Embryonic facial prominence (tissue), 1 donor: ENCODE measurements around the gene FIGLA.
"Not testable (repeated sequence)": the region's sequence is repeated elsewhere in the genome, so short reads cannot be mapped to it uniquely, and the experiment has no call there.

ENCODE experiments used
- DNase-seq: peaks from one replicate; pipeline ENCODE4 v3.0.0-alpha.2; 2016; ENCODE audit errors: extremely low spot score

Gene FIGLA

DNA sequence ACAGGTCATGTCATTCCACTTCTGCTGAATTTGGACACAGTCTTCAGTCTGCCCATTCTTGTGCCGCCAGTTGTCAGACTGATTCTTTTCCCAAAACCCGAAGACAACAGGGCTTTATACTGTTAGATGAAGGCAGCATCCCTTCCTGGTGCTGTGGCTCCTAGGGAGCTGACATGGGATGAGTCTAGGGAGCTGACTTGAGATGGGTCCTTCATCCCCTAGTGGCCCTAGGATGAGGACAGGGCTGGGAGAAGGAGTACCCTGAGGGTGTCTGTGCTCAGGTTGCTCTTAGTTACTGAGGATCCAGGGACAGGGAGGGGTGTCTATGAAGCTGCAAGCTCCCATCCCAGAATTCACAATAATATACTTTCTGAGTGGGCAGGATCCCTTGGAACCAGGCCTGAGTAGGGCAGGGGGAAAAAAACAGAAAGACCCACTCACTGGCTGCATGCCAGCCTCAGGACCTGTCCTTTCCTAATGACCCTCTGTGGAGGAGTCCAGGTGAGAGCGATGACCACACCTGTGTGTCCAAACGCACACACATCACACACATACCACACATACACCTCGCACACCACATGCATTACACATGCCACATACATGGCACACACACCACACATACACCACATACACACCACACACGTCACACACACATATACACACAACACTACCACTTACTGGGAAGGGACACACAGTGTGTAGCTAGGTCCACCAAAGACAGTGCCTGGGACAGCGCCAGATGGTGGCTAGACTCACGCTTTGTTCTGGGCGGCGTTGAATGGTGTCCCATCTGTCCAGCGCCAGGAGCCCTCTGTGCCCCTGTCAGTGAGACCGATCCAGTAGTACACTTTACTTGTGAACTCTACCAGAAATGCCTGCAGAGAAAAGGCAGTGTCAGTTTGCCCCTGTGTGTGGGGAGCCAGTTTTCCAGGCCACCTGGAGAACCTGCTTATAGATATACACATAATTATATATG, 18.8 kb upstream of the FIGLA start:
- no peak for DNase-seq

- DNase-seq, result no peak
These were observed 17.3 kb upstream of the FIGLA start for GRCh38 chr2:70807828-70808118.

DNA sequence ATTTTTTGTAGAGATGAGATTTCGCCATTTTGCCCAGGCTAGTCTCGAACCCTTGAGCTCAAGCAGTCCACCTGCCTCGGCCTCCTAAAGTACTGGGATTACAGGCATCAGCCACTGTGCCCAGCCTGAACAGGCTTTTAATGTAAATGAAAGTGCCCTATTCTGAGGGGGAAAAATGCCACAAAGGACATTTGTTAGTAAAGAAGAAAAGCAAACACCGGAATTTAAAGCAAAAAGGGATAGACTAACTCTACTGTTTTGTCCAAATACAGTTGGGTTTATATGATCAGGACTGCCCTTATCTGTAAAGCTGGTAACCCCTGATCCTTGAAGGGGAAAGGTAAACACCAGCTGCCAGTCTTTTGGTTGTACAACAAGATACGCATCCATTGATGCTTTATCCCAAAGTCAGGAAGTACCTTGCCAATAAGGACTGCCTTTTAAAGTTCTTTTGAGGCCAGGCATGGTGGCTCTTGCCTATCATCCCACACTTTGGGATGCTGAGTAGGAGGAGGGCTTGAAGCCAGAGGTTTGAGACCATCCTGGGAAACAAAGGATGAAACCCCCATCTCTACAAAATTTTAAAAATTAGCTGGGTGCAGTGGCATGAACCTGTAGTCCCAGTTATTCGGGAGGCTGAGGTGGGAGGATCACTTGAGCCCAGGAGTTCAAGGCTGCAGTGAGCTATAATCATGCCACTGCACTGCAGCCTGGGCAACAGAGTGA, 16.8 kb upstream of the FIGLA start:
- DNase-seq, result no peak

DNA sequence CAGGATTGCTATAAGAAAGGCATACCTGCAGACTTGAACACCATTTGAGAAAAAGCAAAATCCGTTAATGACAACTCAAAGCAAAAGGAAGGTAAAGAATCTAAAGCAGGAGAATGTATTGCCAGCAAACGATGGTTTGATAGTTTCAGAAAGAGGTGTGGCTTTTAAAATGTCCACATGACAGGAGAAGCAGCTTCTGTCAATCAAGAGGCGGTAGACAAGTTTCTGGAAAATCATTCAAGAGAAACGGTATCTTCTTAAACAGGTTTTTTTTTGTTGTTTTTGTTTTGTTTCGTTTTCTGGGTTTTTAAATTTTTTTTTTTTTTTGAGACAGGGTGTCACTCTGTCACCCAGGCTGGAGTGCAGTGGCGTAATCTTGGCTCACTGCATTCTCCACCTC, 16.2 kb upstream of the FIGLA start:
- no peak for DNase-seq

DNA sequence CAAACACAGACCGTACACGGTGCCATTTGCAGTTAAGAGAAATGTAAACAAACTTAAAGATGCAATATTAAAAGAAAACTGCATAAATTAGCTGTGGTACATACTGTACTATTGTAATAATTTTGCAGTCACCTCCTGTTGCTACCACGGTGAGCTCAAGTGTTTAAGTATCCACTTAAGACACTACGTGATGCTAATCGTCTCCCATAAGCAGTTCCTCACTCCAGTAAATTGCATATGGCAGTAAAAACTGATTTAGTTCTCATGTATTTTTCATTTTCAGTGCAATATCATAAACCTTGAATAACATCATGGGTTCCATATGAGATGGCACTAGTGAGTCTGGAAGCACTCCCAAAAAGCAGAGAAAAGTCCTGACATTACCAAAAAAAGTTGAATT, 15.6 kb upstream of the FIGLA start:
- no peak for DNase-seq

DNA sequence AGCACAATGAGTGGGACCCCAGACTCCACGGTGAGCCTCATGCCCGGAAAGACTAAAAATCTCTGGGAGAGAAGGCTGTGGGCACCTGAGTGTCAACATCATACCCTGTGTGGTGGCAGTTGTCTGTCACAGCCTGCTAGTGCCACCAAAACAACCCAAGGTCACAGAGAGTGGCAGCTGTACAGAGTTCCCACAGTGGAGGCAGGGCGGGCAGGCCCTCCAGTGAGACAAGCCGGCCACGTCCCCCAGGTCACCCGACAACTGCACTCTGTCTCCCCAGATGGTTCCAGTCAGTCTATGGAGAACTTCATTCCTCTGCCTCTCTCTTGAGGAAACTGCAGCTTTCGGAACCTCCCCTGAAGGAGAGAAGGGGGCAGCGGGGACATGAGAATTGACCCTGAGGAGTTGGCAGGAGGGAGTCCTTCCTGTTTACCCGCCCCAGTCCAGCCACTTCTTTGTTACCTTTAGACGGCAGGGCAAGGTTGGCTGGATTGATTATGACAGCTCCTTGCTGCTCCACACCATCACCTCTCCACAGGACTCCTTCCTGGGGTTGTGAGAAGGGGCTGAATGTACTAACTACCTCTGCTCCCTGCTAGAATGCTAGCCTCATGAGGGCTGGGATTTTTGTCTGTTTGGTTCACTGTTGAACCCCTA, 11.3 kb upstream of the FIGLA start:
- DNase-seq, result no peak

- no peak for DNase-seq
These were observed 9.3 kb upstream of the FIGLA start for GRCh38 chr2:70799706-70800105.

DNA sequence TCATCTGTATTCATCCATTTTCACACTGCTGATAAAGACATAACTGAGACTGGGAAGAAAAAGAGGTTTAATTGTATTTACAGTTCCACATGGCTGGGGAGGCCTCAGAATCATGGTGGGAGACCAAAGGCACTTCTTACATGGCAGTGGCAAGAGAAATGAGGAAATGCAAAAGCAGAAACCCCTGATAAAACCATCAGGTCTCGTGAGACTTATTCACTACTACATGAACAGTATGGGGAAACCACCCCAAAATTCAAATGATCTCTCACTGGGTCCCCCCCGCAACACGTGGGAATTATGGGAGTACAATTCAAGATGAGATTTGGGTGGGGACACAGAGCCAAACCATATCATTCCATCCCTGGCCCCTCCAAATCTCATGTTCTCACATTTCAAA, 7.6 kb upstream of the FIGLA start:
- not testable (repeated sequence) for DNase-seq

DNA sequence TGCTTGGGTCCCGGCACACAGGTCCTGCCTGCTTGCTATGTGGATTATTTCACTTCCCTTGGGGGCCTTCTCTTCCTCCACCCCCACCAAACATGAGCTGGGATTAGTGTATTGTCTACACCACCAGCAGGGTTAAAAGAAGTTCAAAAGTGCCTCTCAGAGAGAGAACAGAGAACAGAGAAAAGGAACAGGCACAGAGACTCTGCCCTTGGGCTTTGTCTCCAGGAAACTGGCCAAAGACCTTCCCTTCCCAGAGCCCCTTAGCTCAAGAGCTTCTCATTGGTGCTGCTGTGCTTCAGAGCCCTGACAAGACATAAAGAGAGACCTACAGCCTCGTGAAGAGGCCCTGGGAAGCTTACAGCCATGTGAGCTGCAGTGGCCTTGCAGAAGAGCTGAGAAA, 7.1 kb upstream of the FIGLA start:
- no peak for DNase-seq

- no peak for DNase-seq
These were observed 5.8 kb upstream of the FIGLA start for GRCh38 chr2:70796262-70796661.

- DNase-seq, result no peak
These were observed 4.9 kb upstream of the FIGLA start for GRCh38 chr2:70795164-70795995.

DNA sequence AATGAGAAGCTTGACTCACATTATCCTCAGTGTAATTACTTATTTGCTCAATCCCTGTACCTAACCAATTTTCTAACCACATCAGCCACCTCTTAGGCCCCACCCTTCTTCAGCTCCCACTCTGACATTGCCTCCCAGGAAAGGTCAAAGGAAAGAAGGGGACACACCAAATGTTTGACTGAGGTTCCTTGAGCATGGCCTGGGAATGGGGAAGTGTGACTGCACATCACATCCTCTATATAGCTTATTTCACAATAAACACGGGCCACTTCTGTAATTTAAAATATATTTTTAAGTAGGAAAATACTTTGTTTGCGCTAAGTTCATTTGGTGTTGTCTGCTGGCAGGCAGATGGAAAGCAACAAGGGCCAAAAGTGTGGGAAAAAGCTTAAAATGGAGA, 3.0 kb upstream of the FIGLA start:
- DNase-seq, result no peak

DNA sequence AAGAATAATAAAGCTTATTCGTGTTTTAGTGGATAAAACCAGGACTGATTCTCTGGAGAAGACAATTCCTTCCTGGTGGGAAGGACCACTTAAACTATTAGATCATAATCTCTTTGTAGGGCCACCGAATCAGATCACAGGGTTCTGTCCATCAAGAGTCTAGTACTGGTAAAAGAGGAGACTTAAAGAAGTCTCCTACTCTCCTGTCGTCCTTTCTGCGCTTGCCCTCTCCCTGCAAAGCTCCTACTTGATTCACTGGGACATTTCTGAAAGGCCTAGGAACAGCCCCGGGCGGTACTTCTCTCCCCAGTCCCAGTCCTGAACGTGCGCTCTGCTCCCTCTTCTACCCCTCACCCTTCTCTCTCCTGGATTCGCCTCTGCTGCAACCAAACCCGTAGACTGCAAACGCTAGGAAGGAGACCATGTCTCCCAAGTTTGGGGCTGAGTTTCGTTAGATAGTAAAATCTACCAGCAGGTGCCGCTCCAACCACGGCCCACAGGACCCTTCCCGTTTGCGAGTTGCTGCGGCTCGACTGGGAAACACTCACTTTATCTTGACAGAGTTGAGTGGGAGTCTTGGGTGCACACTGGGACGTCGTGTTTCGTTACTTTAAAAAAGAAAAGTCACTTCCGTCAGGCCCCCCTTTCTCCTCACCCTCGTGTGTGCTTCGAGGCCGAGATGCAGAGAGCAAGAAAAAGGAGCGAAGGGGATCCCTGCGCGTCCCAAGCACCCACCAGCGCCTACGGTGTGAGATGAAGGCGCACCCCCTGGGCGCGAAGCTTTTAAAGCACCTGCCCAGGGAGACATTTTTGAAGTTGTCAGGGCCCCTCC, 923 bp downstream of the FIGLA start:
- peak; percentile 33 for DNase-seq

GRCh38 chr2:70785137-70785911, 5.1 kb downstream of the FIGLA start:
- no peak for DNase-seq

DNA sequence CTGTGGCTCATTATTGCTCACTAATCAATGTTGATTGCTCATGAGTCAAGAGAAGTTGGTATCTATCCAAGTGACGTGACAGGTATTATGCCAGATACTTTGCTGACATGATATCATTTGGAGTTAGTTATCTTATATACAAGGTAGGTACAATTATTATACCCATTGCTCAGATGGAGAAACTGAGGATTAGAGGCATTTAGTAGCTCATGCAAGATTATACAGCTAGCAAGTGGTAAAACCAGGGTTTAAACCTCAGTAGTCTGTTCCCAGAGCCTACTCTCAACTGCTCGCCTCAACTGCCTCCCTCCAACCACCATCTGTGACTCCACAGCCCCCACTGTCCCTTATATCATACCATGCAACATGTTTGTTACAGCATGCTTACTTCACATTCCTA, 6.1 kb downstream of the FIGLA start:
- no peak for DNase-seq

DNA sequence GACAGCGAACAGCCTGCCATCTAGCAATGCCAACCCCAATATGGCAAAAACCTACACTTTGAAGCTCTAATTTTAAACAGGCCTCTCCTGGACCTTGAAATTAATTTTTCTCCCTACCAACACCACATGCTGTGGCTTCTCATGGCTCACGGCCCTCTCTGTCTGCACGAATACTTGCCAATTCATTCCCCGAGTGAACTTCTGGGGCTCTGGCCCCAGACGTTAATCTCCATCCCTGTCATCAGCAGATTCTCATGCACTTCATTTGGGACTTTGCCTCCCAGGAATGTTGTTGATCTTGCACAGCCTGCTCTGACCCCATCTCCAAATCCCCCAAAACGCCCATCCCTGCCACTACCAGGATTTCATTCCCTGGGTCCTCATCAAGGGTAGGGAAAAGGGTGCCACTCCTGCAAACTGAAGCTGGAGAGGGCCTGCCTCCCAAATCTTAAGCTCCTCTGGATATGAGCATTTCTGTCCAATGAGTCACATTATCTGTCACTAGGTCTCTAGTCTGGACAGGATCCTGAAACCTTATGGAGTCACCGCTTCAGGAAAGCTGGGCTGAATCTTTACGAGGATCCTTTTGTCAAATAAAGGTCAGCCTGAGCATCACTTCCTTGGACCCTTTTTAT, 10.4 kb downstream of the FIGLA start:
- no peak for DNase-seq

DNA sequence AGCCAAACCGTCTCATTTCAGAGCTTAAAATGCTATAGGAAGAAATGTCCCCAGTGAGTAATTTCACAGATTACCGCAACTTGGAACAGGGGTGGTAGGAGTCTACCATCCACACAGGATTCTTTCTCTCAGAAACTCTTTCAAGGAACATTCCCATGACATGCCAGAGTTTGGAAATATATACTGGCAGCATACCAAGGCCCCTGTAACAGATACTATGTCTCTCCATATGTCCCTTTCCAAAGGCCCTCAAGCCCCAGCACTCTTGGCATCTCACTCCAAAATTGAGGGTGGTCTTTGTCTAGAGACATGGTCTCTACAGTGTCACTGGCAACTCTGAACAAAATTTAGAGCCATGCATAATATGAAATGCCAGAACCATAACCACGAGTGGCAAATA, 11.0 kb downstream of the FIGLA start:
- DNase-seq, result no peak

DNA sequence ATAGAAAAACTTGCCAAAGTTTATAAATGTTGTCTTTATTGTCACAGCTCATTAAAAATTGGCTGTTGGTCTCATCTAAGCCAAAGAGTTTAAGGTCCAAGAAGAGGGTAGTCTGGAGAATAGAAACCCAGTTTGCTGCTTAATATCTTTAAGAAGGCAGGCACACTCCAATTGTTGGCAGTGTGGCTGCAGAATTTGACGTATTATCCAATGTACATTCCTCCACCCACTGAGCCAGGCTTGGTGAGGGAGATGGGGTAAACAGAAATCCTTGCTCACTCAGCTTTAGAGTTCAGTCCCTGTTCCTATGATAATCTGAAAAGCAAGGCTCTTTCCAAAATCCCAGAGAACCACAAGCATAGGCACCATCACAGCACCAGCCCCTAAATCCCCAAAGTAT, 11.8 kb downstream of the FIGLA start:
- no peak for DNase-seq

GRCh38 chr2:70777450-70777849, 13.0 kb downstream of the FIGLA start:
- no peak for DNase-seq

- DNase-seq, result no peak
These were observed 14.2 kb downstream of the FIGLA start for GRCh38 chr2:70776266-70776665.
